ENCODE results near the gene MRPS25. TPM values are rescaled to one million over a fixed set of nuclear protein-coding genes. Genes with fewer than 3 reads are reported as not detected.

The MRPS25 gene
- total and polyA plus RNA-seq, 2 donors (not counting 3 experiments of a cell fraction or from before 2014, with no cell fraction given) = 32.5 to 68.7 TPM

GRCh38 chr3:15060029-15060428 is 5.1 kb downstream of the MRPS25 start:
- no TSS peak for BruUV-seq (replicated peaks)
- CTCF ChIA-PET = interaction anchor here (1.0 kb wide), 1 partner anchor 9 kb away, joined by 7 read pairs; no protein-coding TSS in a partner anchor
- peaks cover 10% of the 10 kb centered on the region for H3K4me1 ChIP-seq (ENCODE audit: control insufficient read depth, extremely low read depth, insufficient read depth, low read length)
- no peak for FAIRE-seq
- H3K9me3 ChIP-seq (replicated peaks; ENCODE audit: control insufficient read depth, insufficient read depth, low read length) = no peaks in the 10 kb centered on the region
- peaks cover 6 to 11% of the 10 kb centered on the region in 2 experiments for H3K36me3 ChIP-seq (ENCODE audit: control insufficient read depth in 2 of 2, extremely low read depth in 1 of 2, insufficient read depth in 2 of 2, low read length in 2 of 2)
- dilution Hi-C loops (cut with MboI; ENCODE audit: extremely low pct_ligation_motif_present, low sequenced_read_pairs) = no loop called here
- intact Hi-C loops (cut with micrococcal nuclease) = no loop called here
- H3K4me2 ChIP-seq (ENCODE audit: insufficient read depth, low read length) = no peak overlapping the region
- no peak for TF ChIP-seq MAX (IDR thresholded peaks at IDR 0.05; ENCODE audit: insufficient read depth, insufficient read length)
- no peak for TF ChIP-seq MYC (IDR thresholded peaks at IDR 0.05; ENCODE audit: low read depth, low read length)
- no peak for TF ChIP-seq POLR2AphosphoS5 (IDR thresholded peaks at IDR 0.05; ENCODE audit: insufficient read depth, low read depth, low read length)
- no peak for TF ChIP-seq CTCF (IDR thresholded peaks at IDR 0.05; ENCODE audit: extremely low read depth in 1 of 2, insufficient read depth in 1 of 2, low read depth in 1 of 2, low read length in 2 of 2)
- no peak for TF ChIP-seq JUN (IDR thresholded peaks at IDR 0.05; ENCODE audit: borderline replicate concordance, insufficient read depth, insufficient read length, low read depth)
- no peak for TF ChIP-seq GATA2 (IDR thresholded peaks at IDR 0.05; ENCODE audit: insufficient read depth, insufficient read length, low read depth, low read length)
- TF ChIP-seq FOS (IDR thresholded peaks at IDR 0.05; ENCODE audit: borderline replicate concordance, insufficient read depth, low read length) = no peak
- no peak for TF ChIP-seq EZH2 (IDR thresholded peaks at IDR 0.05; ENCODE audit: borderline replicate concordance, low read depth, low read length, severe bottlenecking)
- no peak for TF ChIP-seq POLR2A (IDR thresholded peaks at IDR 0.05; ENCODE audit: low read depth, low read length)
- no peaks in the 10 kb centered on the region for H3K27me3 ChIP-seq (ENCODE audit: control insufficient read depth in 2 of 2, insufficient read depth in 2 of 2, low read length in 2 of 2)
- no peaks in the 10 kb centered on the region for H3K9me1 ChIP-seq (replicated peaks; ENCODE audit: control insufficient read depth, extremely low read depth, insufficient read depth, low read length)
- no peak overlapping the region for H3K27ac ChIP-seq (ENCODE audit: insufficient read depth, low read depth, low read length)
- no peak overlapping the region for H3K9ac ChIP-seq (replicated peaks; ENCODE audit: extremely low read depth, insufficient read depth, low read length)
- peaks cover 66% of the 10 kb centered on the region for H3K79me2 ChIP-seq (ENCODE audit: control insufficient read depth, insufficient read depth, low read length)
- POLR2A ChIA-PET = no interaction called here
- H3K4me3 ChIP-seq (replicated peaks in 1 of 3; ENCODE audit: insufficient read depth in 1 of 3, low read depth in 1 of 3, low read length in 3 of 3) = no peak overlapping the region
- DNase-seq (ENCODE audit: low read depth, low spot score) = no peak
- H4K20me1 ChIP-seq (replicated peaks; ENCODE audit: control insufficient read depth, extremely low read depth, insufficient read depth, low read length) = no peaks in the 10 kb centered on the region
- H2AFZ ChIP-seq (ENCODE audit: low read depth, low read length) = no peak overlapping the region

Data from endothelial cell of umbilical vein (primary cell).